ENCODE measurements around the gene FAR2.

- no peak for TF ChIP-seq CTCF (conservative IDR thresholded peaks at IDR 0.05 in 1 of 2, IDR thresholded peaks at IDR 0.05 in 1 of 2; ENCODE audit: extremely low read depth in 1 of 2, insufficient read depth in 1 of 2, low read depth in 1 of 2, low read length in 2 of 2)
- no peak for TF ChIP-seq EZH2 (IDR thresholded peaks at IDR 0.05; ENCODE audit: borderline replicate concordance, low read length)
Measured at GRCh38 chr12:29264424-29264823, 115.3 kb downstream of the FAR2 start.
